Ovary (tissue), 3 donors: ENCODE results near the gene MCF2L.

Experiments used
- EP300 ChIP-seq: sonication (generic); formaldehyde crosslinking; IDR thresholded peaks from one replicate; pipeline ENCODE4 v1.6.1; 2017; ENCODE audit warnings: antibody characterized with exemption
- TF ChIP-seq, protein P1 (sequence below), 3 donors: fragments of 450-650 bp in 2 of 3; fragments of 200-600 bp in 1 of 3; IDR thresholded peaks; one replicate each; pipeline versions ENCODE4 v1.5.1 to v1.8.0; 2016 to 2022; ENCODE audit warnings: antibody characterized with exemption in 3 of 3, mild to moderate bottlenecking in 1 of 3
- donor health status: DM: no; HTN: no; CAD: no.

DNA sequence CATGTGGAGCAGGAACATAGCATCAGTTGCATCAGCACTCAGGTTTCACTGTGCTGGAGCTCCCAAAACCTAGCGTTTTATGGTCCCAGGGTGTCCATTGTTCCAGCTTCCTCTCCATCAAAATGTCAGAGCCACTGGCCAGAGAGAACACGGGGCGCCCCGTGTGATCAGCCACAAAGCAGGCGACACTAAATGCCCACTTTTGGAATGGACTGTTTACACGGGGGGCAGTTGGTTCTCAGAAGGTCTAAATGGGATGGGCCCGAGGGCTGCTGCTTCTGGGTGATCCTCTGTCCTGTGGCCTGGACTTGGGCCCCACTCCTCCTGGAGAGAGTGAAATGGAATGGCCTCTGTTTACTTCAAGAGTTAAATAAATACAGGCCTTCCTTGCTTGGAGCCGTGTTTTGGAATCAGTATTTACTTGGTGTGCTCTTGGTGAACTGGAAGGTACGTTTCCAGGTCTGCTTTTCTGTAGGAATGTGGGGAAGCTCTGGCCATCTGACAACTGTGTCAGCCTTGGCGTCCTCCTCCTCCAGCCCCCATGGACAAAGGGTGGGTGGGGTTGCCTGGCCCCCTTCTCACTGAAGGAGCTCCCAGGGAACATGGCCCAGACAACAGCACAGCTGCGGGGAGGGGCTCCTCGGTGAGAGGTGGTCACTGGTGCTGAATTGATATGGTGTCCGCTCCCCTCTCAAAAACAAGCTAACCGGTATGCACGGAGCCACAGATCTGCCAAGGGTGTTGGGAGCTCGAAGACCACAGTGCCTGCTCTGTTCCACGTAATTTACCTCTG lies 16.1 kb upstream of the MCF2L start:
- TF ChIP-seq, protein P1, sequence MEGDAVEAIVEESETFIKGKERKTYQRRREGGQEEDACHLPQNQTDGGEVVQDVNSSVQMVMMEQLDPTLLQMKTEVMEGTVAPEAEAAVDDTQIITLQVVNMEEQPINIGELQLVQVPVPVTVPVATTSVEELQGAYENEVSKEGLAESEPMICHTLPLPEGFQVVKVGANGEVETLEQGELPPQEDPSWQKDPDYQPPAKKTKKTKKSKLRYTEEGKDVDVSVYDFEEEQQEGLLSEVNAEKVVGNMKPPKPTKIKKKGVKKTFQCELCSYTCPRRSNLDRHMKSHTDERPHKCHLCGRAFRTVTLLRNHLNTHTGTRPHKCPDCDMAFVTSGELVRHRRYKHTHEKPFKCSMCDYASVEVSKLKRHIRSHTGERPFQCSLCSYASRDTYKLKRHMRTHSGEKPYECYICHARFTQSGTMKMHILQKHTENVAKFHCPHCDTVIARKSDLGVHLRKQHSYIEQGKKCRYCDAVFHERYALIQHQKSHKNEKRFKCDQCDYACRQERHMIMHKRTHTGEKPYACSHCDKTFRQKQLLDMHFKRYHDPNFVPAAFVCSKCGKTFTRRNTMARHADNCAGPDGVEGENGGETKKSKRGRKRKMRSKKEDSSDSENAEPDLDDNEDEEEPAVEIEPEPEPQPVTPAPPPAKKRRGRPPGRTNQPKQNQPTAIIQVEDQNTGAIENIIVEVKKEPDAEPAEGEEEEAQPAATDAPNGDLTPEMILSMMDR (IDR thresholded peaks at IDR 0.05), result no peak
- no peak for TF ChIP-seq EP300
